NB4 (cell line): ENCODE data around the gene ZBTB43.

ENCODE experiments used
- MYC ChIP-seq: IDR thresholded peaks from 2 replicates; pipeline ENCODE4 v1.6.1; 2011; ENCODE audit warnings: low read depth, low read length
- POLR2A ChIP-seq: IDR thresholded peaks from 2 replicates; pipeline ENCODE4 v1.6.1; 2011; ENCODE audit warnings: mild to moderate bottlenecking; ENCODE audit not compliant: insufficient read length; ENCODE audit errors: extremely low read depth
- TF ChIP-seq, protein P1 (sequence below): IDR thresholded peaks from one replicate; pipeline ENCODE4 v1.5.1; 2012; ENCODE audit warnings: low read depth, low read length

- TF ChIP-seq, protein P1, sequence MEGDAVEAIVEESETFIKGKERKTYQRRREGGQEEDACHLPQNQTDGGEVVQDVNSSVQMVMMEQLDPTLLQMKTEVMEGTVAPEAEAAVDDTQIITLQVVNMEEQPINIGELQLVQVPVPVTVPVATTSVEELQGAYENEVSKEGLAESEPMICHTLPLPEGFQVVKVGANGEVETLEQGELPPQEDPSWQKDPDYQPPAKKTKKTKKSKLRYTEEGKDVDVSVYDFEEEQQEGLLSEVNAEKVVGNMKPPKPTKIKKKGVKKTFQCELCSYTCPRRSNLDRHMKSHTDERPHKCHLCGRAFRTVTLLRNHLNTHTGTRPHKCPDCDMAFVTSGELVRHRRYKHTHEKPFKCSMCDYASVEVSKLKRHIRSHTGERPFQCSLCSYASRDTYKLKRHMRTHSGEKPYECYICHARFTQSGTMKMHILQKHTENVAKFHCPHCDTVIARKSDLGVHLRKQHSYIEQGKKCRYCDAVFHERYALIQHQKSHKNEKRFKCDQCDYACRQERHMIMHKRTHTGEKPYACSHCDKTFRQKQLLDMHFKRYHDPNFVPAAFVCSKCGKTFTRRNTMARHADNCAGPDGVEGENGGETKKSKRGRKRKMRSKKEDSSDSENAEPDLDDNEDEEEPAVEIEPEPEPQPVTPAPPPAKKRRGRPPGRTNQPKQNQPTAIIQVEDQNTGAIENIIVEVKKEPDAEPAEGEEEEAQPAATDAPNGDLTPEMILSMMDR, result no peak
- TF ChIP-seq POLR2A (no peak), MYC (no peak)
These were observed 81.4 kb downstream of the ZBTB43 start for GRCh38 chr9:126886034-126886822.
